Stimulated activated CD8-positive, alpha-beta memory T cell treated with anti-CD3 and anti-CD28 coated beads, Interleukin-4, amount 100 ng/mL, for 24 hours (primary cell): ENCODE results near the gene MLF1.

Source experiments
- DNase-seq: peaks from one replicate; pipeline ENCODE4 v3.0.0-alpha.2; 2020; ENCODE audit warnings: low read depth

MLF1 gene

GRCh38 chr3:158574646-158575045, 3.7 kb downstream of the MLF1 start:
- no peak for DNase-seq

GRCh38 chr3:158590223-158590622, 19.2 kb downstream of the MLF1 start:
- DNase-seq, result no peak

GRCh38 chr3:158600787-158601186, 29.8 kb downstream of the MLF1 start:
- no peak for DNase-seq

GRCh38 chr3:158602227-158602626, 31.2 kb downstream of the MLF1 start:
- DNase-seq, result no peak

- DNase-seq, result no peak
Observed at GRCh38 chr3:158617982-158618875, 47.2 kb downstream of the MLF1 start.

- DNase-seq, result no peak
Observed at GRCh38 chr3:158625881-158626280, 54.9 kb downstream of the MLF1 start.

- no peak for DNase-seq
Observed at GRCh38 chr3:158631981-158632380, 61.0 kb downstream of the MLF1 start.

GRCh38 chr3:158640646-158641045, 69.7 kb downstream of the MLF1 start:
- DNase-seq, result no peak

GRCh38 chr3:158642005-158642404, 71.0 kb downstream of the MLF1 start:
- no peak for DNase-seq

- DNase-seq, result no peak
Observed at GRCh38 chr3:158642474-158643210, 71.6 kb downstream of the MLF1 start.

- peak; percentile 80 for DNase-seq
Observed at GRCh38 chr3:158644345-158644908, 73.4 kb downstream of the MLF1 start, which contains the start of gene GFM1. Gene GFM1 (plus strand): TSS chr3:158644527. CDS start chr3:158644635, 108 bp downstream.

GRCh38 chr3:158649791-158650190, 78.8 kb downstream of the MLF1 start:
- no peak for DNase-seq

GRCh38 chr3:158651192-158651591, 80.2 kb downstream of the MLF1 start:
- no peak for DNase-seq

- no peak for DNase-seq
Observed at GRCh38 chr3:158652463-158652862, 81.5 kb downstream of the MLF1 start.
